ENCODE data around the gene SELE.
"Not testable (repeated sequence)": the region's sequence is repeated elsewhere in the genome, so short reads cannot be mapped to it uniquely, and the experiment has no call there.

The SELE gene

DNA sequence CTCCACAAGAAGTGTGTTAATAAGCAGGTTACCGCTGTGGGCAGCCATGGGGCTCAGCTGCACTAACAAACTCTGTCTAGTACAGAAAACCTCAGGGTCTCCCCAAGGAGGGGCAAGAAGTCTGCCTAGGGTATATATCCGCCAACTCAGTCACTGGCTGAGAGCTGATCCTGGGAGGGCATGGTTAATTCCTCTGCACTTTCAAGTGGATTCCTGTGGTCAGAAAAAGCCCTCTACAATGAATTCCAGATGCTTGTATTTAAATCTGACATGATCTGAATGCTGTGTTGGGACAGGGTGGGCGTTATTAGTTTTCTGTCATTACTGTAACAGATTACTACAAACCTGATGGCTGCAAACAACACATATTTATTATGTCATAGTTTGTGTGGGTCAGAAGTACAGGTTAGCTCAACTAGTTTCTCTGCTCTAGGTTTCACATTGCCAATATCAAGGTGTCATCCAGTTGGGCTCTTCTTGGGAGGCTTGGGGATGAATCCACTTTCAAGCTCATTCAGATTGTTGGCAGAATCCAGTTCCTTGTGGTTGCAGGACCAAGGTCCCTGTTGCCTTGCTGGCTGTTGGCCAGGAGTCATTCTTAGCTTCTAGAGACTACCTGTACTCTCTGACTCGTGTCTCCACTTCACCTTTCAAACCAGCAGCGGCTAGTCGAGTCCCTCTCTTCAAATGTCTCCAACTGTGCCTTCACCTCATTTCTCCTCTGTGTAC, 8.0 kb upstream of the SELE start:
- Histone ChIP-seq H3K36me3 (ENCODE audit: insufficient read depth, low read length) (no peaks in the 10 kb centered on the region), H3K9ac (ENCODE audit: low read depth, low read length) (no peak overlapping the region), H3K4me1 (ENCODE audit: insufficient read depth, low read length) (peaks cover 13% of the 10 kb centered on the region; the same call in 1 of the 2 replicates), H3K9me3 (ENCODE audit: control insufficient read depth, insufficient read depth, low read length) (no peaks in the 10 kb centered on the region)

DNA sequence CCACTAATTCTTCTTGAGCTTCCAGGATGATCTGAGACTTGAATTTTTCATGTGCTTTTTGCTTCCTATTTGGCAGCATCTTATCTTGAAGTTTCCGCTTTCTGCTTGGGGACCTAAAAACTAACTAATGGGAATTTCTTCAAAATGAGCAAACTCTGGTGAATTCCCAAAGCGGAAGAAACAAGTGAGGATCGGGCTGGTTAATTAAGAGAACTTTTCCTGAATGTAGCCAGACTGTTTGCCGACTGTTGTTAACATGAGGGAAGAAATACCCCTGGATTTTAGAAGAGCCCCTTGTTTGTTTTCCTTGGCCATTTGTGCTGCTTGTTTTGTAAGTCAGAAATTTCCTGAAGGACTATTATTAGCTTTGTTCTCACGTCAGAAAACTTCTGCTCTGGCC, 6.1 kb upstream of the SELE start:
- Histone ChIP-seq H3K4me1 (ENCODE audit: insufficient read depth, low read length) (no peaks in the 10 kb centered on the region), H3K9ac (ENCODE audit: low read depth, low read length) (no peak overlapping the region), H3K36me3 (ENCODE audit: insufficient read depth, low read length) (no peaks in the 10 kb centered on the region), H3K9me3 (ENCODE audit: control insufficient read depth, insufficient read depth, low read length) (no peaks in the 10 kb centered on the region)

DNA sequence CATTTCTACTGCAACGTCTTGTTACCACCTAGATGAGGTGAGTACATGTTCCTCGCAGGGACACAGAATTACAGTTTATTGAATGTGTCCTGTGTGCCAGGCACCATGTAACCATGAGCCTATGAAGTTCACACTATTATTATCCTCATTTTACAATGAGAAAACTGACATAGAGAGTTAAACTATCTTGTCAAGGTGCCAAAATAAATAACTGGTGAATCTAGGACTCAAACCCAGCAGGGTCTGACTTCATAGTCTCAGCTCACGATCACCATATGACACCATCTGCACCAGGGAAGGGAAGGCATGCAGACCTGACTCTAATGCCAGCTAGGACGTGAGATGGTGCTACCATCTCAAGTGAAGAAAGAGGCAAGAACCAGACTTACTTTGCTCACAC, 2.4 kb downstream of the SELE start:
- Histone ChIP-seq H3K9ac (ENCODE audit: low read depth, low read length) (no peak overlapping the region), H3K9me3 (ENCODE audit: control insufficient read depth, insufficient read depth, low read length) (no peaks in the 10 kb centered on the region), H3K4me1 (ENCODE audit: insufficient read depth, low read length) (no peaks in the 10 kb centered on the region), H3K36me3 (ENCODE audit: insufficient read depth, low read length) (no peaks in the 10 kb centered on the region)

DNA sequence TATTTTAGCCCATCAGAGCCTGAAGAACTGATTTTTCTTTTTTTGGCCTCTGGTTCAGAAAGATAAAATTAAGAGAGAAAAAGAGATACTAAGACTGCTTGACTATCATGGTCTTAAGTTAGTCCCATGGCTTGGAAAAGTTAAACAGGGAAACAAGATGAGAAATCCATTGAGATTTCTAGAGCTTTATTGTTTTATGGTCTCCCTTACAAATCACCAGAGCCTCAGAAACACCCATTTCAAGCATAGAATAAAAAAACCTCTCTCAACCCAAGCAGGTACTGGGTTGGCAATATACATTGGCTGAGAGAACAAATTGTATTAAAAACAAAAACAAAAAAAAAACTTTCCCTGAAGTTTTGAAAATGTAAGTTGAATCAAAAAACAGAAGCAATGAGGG, 3.9 kb downstream of the SELE start:
- H3K9me3 ChIP-seq (ENCODE audit: control insufficient read depth, insufficient read depth, low read length): no peaks in the 10 kb centered on the region

DNA sequence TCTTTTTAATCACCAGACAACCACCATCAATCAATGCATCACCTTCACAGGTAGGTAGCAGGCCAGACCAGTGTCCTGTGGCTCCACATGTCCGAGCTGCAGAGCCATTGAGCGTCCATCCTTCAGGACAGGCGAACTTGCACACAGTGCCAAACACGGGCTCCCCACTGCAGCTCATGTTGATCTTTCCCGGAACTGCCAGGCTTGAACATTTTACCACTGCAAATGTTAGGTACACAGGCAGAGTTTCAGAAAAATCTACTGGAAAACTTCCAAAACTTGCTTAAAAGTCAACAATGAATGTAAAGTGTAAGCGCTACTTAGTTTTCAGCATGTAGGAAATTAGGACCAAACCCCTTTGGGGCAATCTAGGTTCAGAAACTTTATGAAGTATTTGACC, 6.6 kb downstream of the SELE start:
- Histone ChIP-seq H3K9me3 (ENCODE audit: control insufficient read depth, insufficient read depth, low read length) (no peaks in the 10 kb centered on the region), H3K4me1 (ENCODE audit: insufficient read depth, low read length) (no peaks in the 10 kb centered on the region), H3K36me3 (ENCODE audit: insufficient read depth, low read length) (no peaks in the 10 kb centered on the region), H3K9ac (ENCODE audit: low read depth, low read length) (no peak overlapping the region)

More for the DNA sequence above, 3.9 kb downstream of the SELE start:
- no peaks in the 10 kb centered on the region for H3K36me3 ChIP-seq (ENCODE audit: insufficient read depth, low read length)
- H3K9ac ChIP-seq (ENCODE audit: low read depth, low read length): no peak overlapping the region
- H3K4me1 ChIP-seq (ENCODE audit: insufficient read depth, low read length): no peaks in the 10 kb centered on the region

DNA sequence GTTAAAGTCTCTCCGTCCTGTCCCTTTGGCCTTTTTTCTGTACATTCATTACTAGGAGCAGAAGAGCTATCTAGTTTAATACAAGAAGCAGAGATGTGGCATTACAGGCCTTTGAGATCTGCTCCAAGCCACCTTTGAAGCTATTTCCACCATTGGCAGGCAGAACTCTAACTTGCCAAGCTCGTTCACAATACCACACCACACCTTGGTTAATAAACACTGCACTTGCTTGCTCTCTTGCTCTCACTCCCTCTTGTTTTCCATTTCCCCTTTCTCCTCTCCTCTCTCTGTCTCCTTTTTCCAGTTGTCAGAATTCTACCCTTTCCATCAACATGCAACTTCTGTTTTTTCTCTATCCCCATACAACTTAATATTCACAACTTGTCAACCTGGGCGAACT, 7.0 kb downstream of the SELE start:
- Histone ChIP-seq H3K9me3 (ENCODE audit: control insufficient read depth, insufficient read depth, low read length) (no peaks in the 10 kb centered on the region), H3K36me3 (ENCODE audit: insufficient read depth, low read length) (no peaks in the 10 kb centered on the region), H3K4me1 (ENCODE audit: insufficient read depth, low read length) (no peaks in the 10 kb centered on the region), H3K9ac (ENCODE audit: low read depth, low read length) (no peak overlapping the region)

DNA sequence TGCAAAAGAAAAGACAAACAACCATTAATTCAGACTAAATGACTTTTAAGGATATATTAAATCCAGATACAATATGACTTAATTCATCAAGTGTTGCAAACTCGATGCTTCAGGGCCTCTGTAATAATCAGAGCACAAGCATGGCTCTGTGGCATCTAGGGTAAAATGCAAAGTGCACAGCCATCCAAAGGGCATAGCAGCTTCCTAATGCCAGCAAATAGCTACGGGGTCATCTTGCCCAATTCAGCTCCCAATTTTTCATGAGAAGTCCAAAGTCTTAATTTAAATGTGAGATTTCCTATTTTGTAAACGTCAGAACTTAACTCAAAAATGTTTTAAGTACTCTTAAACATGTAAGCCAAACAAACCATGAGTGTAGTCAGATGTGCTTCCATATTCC, 7.9 kb downstream of the SELE start:
- no peaks in the 10 kb centered on the region for H3K4me1 ChIP-seq (ENCODE audit: insufficient read depth, low read length)
- no peaks in the 10 kb centered on the region for H3K36me3 ChIP-seq (ENCODE audit: insufficient read depth, low read length)
- H3K9ac ChIP-seq (ENCODE audit: low read depth, low read length): no peak overlapping the region
- H3K9me3 ChIP-seq (ENCODE audit: control insufficient read depth, insufficient read depth, low read length): no peaks in the 10 kb centered on the region

DNA sequence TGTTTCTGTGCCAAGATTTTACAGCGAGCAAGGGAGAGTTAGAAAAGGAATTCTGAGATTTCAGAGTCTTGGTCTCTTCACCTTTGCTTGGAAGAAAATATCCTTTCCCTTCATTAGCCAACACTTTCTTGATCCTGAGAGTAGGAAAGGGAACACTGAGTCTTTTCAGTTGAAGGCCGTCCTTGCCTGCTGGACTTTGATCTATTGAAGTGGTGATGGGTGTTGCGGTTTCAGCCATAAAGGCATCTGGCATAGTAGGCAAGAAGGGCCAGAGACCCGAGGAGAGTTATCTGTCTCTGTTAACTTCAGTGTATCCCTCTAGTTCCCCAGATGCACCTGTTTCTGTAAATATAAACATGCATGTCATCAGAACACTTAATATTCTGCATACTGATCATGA, 9.7 kb downstream of the SELE start:
- Histone ChIP-seq H3K9ac (ENCODE audit: low read depth, low read length) (no peak overlapping the region), H3K4me1 (ENCODE audit: insufficient read depth, low read length) (no peaks in the 10 kb centered on the region), H3K9me3 (ENCODE audit: control insufficient read depth, insufficient read depth, low read length) (no peaks in the 10 kb centered on the region), H3K36me3 (ENCODE audit: insufficient read depth, low read length) (no peaks in the 10 kb centered on the region)

DNA sequence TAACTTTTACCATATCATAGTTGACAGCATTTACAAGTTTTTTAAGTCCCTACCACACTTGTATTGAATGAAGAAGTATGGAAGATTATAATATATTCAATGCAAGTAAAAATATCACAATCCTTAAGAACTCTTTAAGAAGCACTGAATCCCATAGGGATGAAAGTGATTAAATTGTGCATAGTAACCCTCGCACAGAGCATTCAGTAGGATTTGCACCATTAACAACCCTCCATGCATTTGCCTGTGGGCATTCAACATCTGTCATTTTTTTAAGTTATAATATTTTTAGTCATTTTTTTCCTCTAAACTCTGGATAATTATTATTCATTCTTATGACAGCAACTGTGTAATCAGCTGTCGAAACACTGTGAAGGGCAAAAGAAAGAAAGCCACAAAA, 10.1 kb downstream of the SELE start:
- H3K9ac ChIP-seq (ENCODE audit: low read depth, low read length): no peak overlapping the region
- no peaks in the 10 kb centered on the region for H3K9me3 ChIP-seq (ENCODE audit: control insufficient read depth, insufficient read depth, low read length)
- no peaks in the 10 kb centered on the region for H3K36me3 ChIP-seq (ENCODE audit: insufficient read depth, low read length)
- H3K4me1 ChIP-seq (ENCODE audit: insufficient read depth, low read length): no peaks in the 10 kb centered on the region

DNA sequence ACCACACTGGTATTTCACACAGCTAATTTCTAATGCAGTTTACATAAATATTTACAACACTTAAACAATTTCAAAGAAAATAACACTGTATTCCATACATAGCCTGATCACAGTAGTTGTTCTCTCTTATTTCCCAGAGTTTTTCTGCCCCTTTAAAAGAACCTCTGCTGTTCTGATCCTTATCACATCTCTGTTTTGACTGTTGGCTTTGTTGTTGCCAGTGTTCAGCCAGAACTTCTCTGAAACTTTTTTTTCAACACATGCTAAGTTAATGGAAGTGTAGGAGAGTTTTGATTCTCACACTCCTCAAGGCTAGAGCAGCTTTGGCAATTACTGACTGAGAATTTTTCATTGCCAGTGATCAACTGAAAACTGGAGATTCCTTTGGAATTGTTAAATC, 11.1 kb downstream of the SELE start:
- Histone ChIP-seq H3K4me1 (ENCODE audit: insufficient read depth, low read length) (no peaks in the 10 kb centered on the region), H3K36me3 (ENCODE audit: insufficient read depth, low read length) (no peaks in the 10 kb centered on the region), H3K9ac (ENCODE audit: low read depth, low read length) (no peak overlapping the region), H3K9me3 (ENCODE audit: control insufficient read depth, insufficient read depth, low read length) (no peaks in the 10 kb centered on the region)

DNA sequence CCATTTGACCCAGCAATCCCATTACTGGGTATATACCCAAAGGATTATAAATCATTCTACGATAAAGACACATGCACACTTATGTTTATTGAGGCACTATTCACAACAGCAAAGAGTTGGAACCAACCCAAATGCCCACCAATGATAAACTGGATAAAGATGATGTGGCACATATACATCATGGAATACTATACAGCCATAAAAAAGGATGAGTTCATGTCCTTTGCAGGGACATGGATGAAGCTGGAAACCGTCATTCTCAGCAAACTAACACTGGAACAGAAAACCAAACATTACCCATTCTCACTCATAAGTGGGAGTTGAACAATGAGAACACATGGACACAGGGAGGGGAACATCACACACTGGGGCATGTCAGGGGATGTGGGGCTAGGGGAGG, 18.8 kb downstream of the SELE start:
- H3K9me3 ChIP-seq (ENCODE audit: control insufficient read depth, insufficient read depth, low read length); H3K9ac ChIP-seq (ENCODE audit: low read depth, low read length); H3K4me1 ChIP-seq (ENCODE audit: insufficient read depth, low read length); H3K36me3 ChIP-seq (ENCODE audit: insufficient read depth, low read length): not testable (repeated sequence)

DNA sequence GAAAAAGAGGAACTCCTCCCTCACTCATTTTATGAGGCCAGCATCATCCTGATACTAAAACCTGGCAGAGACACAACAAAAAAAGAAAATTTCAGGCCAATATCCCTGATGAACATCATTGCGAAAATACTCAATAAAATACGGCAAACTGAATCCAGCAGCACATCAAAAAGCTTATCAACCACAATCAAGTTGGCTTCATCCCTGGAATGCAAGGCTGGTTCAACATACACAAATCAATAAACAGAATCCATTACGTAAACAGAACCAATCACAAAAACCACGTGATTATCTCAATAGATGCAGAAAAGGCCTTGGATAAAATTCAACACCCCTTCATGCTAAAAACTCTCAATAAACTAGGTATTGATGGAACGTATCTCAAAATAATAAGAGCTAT, 20.8 kb downstream of the SELE start:
- not testable (repeated sequence) for H3K4me1 ChIP-seq (ENCODE audit: insufficient read depth, low read length); H3K9me3 ChIP-seq (ENCODE audit: control insufficient read depth, insufficient read depth, low read length); H3K9ac ChIP-seq (ENCODE audit: low read depth, low read length); H3K36me3 ChIP-seq (ENCODE audit: insufficient read depth, low read length)

DNA sequence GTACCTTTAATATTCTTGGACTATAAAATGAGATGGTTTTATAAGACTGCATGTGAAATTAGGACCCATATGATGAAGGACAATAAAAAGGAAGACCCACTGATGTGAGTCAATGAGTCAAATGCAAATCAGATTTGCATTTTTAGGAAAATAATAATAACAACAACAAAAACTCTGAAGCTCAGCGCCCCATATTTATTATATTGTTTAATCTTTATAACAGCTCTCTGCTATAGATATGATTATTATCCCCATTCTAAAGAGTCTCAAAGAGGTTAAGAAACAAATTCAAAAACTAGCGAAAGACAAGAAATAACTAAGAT, 21.6 kb downstream of the SELE start:
- H3K9me3 ChIP-seq (ENCODE audit: control insufficient read depth, insufficient read depth, low read length): no peaks in the 10 kb centered on the region
- H3K36me3 ChIP-seq (ENCODE audit: insufficient read depth, low read length): no peaks in the 10 kb centered on the region
- no peaks in the 10 kb centered on the region for H3K4me1 ChIP-seq (ENCODE audit: insufficient read depth, low read length)
- H3K9ac ChIP-seq (ENCODE audit: low read depth, low read length): no peak overlapping the region

DNA sequence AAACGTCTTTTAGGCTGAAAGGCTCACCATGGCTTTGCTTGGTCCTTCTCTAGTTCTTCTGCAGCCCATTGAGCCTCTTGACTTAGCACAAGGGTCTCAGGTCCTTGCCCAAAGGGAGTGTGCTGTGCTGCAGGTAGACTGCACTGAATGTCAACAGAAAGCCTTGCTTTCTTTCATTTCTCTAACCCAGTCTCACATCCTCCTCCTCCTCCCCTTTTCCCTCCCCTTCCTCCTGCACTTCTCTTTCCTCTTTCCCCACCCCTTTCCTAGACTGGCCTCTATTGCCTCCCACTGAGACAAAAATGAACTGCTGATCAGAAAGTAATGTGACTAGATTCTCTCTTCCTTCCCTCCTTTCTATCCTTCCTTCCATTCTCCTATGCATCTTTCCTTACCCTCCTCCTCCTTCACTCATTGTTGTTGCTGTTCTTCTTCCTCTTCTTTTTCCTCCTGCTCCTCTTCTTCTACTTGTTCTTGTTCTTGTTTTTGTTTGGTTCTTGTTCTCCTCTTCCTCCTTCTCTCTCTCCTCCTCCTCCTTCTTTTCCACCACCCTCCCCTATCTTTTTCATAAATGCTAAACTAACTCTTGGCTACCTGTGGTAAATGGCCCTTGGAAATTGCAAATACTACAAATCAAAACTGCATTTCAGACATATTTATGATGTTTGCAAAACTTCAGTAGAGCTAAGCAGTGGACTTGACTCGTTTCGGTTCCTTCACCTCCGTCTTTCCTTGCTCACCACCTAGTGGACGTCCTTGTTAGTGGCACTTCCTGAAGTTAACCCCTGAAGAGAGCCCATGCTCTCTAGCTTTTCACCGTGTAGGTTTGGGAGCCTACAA, 22.2 kb downstream of the SELE start, which contains the start of gene SELL:
SELL (minus strand) TSS at position 152 of the 840 bp plus-strand sequence; CDS start at position 30, 122 bp downstream.
- peak within 1 kb of the TSS; percentile 30; the same call in 1 of the 2 replicates for H3K9ac ChIP-seq (ENCODE audit: low read depth, low read length)

DNA sequence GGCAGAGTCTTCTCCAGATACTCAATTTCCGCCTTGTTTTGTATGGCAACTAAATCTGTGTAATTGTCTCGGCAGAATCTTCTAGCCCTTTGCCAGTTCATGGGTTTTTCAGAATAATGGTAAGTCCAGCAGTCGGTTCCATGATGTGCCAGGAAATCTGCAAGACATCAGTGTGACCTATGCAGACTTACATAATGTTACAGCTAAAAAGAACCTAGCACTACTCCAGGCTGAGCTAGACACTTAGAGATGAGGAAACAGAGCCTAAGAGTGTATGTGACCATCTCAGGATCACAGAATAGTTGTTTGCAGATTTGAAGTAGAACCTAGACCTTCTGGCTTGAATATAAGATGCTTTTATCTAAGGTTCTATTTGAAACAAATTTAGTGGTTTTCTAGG, 25.2 kb downstream of the SELE start:
- Histone ChIP-seq H3K36me3 (ENCODE audit: insufficient read depth, low read length) (no peaks in the 10 kb centered on the region), H3K4me1 (ENCODE audit: insufficient read depth, low read length) (no peaks in the 10 kb centered on the region), H3K9ac (ENCODE audit: low read depth, low read length) (no peak overlapping the region), H3K9me3 (ENCODE audit: control insufficient read depth, insufficient read depth, low read length) (no peaks in the 10 kb centered on the region)

More for the DNA sequence above, 22.2 kb downstream of the SELE start, which contains the start of gene SELL:
- Histone ChIP-seq H3K36me3 (ENCODE audit: insufficient read depth, low read length) (no peaks in the 10 kb centered on the region), H3K9me3 (ENCODE audit: control insufficient read depth, insufficient read depth, low read length) (no peaks in the 10 kb centered on the region), H3K4me1 (ENCODE audit: insufficient read depth, low read length) (no peaks in the 10 kb centered on the region)

Measured in ES-I3 (cell line).